HepG2 (cell line): ENCODE data around the gene BRAP.

ENCODE experiments used
- CTCF ChIP-seq: sonication (generic); formaldehyde crosslinking; IDR thresholded peaks from 2 replicates; pipeline ENCODE4 v1.5.0; 2020; ENCODE audit warnings: mild to moderate bottlenecking, missing genetic modification reagents, moderate library complexity
- DPF2 ChIP-seq: sonication (generic); formaldehyde crosslinking; IDR thresholded peaks from 2 replicates; pipeline ENCODE4 v1.4.0; 2020; ENCODE audit warnings: mild to moderate bottlenecking, low read depth, missing genetic modification reagents, borderline replicate concordance
- NBN ChIP-seq: fragments of 450-650 bp; conservative IDR thresholded peaks from 2 replicates; pipeline ENCODE4 v1.6.1; 2017
- REST ChIP-seq, 2 experiments: IDR thresholded peaks; 2 replicates each; pipeline ENCODE4 v1.6.1; 2011 to 2012; ENCODE audit warnings: low read length in 2 of 2, borderline replicate concordance in 1 of 2, low read depth in 1 of 2, mild to moderate bottlenecking in 1 of 2, moderate library complexity in 1 of 2
- SMAD1 ChIP-seq: sonication (generic); formaldehyde crosslinking; IDR thresholded peaks from 2 replicates; pipeline ENCODE4 v1.4.0; 2020; ENCODE audit warnings: missing genetic modification reagents, low read depth, mild to moderate bottlenecking, borderline replicate concordance

DNA sequence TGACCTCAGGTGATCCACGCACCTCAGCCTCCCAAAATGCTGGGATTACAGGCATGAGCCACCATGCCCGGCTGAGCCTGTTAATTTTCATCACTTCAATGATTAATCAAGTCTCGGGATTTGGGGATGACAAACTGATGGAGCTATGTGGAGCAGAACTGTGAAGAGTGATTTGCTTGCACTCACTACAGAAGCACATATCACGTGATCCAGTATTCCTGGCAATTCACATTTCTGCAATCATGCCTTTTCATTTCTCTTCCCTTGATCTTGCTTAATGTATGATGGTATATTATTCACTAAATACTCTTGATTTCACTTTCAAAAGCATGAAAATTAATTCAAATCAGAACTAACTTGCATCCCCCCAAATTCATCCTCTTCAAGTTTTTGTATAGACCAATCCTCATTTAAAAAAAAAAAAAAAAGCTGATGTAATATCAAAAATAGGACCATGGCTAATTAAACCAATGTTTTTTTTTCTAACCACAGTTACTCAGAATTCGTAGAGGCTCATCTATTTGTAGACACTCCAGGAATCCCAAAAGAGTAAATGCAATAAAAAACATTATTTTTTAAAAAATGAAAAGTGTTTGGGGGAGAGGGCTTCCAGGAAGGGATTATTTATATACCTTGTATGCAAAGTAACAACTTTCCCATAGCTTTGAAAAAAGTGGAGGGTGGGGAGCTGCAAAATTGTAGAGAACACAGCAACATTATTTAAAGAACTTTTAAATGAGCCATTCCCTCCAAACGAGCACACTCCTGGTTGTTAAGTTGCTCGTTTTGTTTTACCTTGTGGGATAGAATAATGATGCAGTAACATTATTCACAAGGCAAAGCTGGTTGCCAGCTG is 79.6 kb downstream of the BRAP start:
- no peak for TF ChIP-seq SMAD1 (CRISPR knock-in tag)
- no peak for TF ChIP-seq DPF2 (CRISPR knock-in tag)
- TF ChIP-seq NBN = no peak
- TF ChIP-seq CTCF (CRISPR knock-in tag) = no peak
- TF ChIP-seq REST (IDR thresholded peaks at IDR 0.05; ENCODE audit: borderline replicate concordance in 1 of 2, low read depth in 1 of 2, low read length in 2 of 2) = no peak
